Esophagus squamous epithelium (tissue), 4 donors: Measurements from ENCODE around the gene CC2D2A.

ENCODE experiments used
- POLR2A ChIP-seq, 4 donors: fragments of 450-650 bp; IDR thresholded peaks; one replicate each; pipeline ENCODE4 v1.6.1; 2017; ENCODE audit warnings: antibody characterized with exemption in 4 of 4, mild to moderate bottlenecking in 4 of 4, moderate library complexity in 3 of 4
- TF ChIP-seq, protein P1 (sequence below), 6 experiments: fragments of 450-650 bp in 4 of 6; fragments of 200-600 bp in 2 of 6; sonication (generic) in 2 of 6; IDR thresholded peaks; one replicate each; pipeline ENCODE4 v1.5.1; 2016 to 2019; ENCODE audit warnings: antibody characterized with exemption in 6 of 6, mild to moderate bottlenecking in 4 of 6, moderate library complexity in 4 of 6

DNA sequence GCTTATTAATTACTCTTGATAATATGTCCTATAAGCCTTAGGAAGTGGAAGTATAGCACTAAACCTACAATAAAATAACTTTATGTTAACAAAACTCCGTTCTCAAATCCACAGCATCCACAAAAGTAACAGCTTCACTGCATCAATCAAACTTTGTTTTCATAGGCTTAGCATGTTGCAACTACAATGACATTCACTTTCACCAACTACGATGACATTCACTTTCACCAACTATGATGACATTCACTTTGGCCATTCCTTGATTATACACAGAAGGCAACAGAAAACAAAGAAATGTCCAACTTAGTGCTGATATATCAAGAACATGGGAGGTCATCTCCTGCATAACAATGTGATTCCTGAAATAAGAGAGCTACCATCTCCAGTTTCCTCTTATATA, 141.2 kb downstream of the CC2D2A start:
- TF ChIP-seq, protein P1, sequence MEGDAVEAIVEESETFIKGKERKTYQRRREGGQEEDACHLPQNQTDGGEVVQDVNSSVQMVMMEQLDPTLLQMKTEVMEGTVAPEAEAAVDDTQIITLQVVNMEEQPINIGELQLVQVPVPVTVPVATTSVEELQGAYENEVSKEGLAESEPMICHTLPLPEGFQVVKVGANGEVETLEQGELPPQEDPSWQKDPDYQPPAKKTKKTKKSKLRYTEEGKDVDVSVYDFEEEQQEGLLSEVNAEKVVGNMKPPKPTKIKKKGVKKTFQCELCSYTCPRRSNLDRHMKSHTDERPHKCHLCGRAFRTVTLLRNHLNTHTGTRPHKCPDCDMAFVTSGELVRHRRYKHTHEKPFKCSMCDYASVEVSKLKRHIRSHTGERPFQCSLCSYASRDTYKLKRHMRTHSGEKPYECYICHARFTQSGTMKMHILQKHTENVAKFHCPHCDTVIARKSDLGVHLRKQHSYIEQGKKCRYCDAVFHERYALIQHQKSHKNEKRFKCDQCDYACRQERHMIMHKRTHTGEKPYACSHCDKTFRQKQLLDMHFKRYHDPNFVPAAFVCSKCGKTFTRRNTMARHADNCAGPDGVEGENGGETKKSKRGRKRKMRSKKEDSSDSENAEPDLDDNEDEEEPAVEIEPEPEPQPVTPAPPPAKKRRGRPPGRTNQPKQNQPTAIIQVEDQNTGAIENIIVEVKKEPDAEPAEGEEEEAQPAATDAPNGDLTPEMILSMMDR (IDR thresholded peaks at IDR 0.05) = no peak
- TF ChIP-seq POLR2A (IDR thresholded peaks at IDR 0.05) = no peak
